ENCODE data around the gene PAPPA. TPM values are rescaled to one million over a fixed set of nuclear protein-coding genes. Genes with fewer than 3 reads are reported as not detected.

PAPPA gene
- total RNA-seq, 1 experiment from 2014 or later: 0.17 TPM

DNA sequence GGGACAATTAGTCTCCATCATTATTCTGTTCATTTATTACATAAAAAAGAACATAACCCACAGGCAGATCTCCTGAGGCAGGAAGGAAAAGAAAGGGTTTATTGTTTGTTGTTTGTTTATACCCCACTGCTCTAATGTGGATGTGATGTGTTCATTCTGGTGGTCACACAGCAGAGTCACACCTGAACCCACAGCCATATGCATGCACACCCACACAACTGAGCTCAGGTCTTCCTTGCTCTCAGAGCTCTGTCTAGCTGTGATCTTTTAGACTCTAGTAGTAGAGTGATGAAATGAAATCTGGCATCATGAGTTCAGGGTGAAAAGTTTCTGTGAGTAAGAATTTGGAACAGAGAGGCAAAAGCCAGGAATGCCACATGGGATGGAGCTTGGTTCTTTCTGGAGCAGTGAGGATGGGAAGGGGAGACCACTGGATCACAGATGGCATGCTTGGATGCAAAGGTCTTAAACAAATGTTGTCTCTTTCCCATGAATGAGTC is 227.0 kb downstream of the PAPPA start:
- H3K9me3 Mint-ChIP-seq: no peaks in the 10 kb centered on the region
- H3K56ac ChIP-seq (ENCODE audit: insufficient read length, low read depth, low read length): no peak overlapping the region
- H4K8ac ChIP-seq (replicated peaks; ENCODE audit: insufficient read length, low read depth, low read length): no peak overlapping the region
- no peaks in the 10 kb centered on the region for H3K4me1 ChIP-seq (ENCODE audit: insufficient read depth, low read length)
- no peaks in the 10 kb centered on the region for H4K20me1 ChIP-seq (ENCODE audit: control insufficient read depth, insufficient read depth, insufficient read length)
- no peaks in the 10 kb centered on the region for H3K9me3 ChIP-seq (ENCODE audit: control insufficient read depth, low read depth, low read length)
- no peaks in the 10 kb centered on the region for H3K36me3 Mint-ChIP-seq (ENCODE audit: insufficient read depth in 1 of 3, low read depth in 3 of 3)
- no peaks in the 10 kb centered on the region for H3K79me1 ChIP-seq (ENCODE audit: insufficient read depth, low read depth, low read length, poor library complexity, severe bottlenecking)
- H3K4me1 Mint-ChIP-seq: peaks cover 0 to 10% of the 10 kb centered on the region in 2 experiments; a peak in 1 of 4 replicates
- H2BK5ac ChIP-seq (ENCODE audit: insufficient read length, low read length): no peak overlapping the region
- no peak overlapping the region for H4K91ac ChIP-seq (ENCODE audit: insufficient read length, low read depth, low read length)
- H3K18ac ChIP-seq (ENCODE audit: insufficient read length, low read depth, low read length): no peak overlapping the region
- peak overlapping the region; percentile 65 for H3K23ac ChIP-seq (ENCODE audit: insufficient read length, low read depth, low read length)
- TF ChIP-seq, protein P1, sequence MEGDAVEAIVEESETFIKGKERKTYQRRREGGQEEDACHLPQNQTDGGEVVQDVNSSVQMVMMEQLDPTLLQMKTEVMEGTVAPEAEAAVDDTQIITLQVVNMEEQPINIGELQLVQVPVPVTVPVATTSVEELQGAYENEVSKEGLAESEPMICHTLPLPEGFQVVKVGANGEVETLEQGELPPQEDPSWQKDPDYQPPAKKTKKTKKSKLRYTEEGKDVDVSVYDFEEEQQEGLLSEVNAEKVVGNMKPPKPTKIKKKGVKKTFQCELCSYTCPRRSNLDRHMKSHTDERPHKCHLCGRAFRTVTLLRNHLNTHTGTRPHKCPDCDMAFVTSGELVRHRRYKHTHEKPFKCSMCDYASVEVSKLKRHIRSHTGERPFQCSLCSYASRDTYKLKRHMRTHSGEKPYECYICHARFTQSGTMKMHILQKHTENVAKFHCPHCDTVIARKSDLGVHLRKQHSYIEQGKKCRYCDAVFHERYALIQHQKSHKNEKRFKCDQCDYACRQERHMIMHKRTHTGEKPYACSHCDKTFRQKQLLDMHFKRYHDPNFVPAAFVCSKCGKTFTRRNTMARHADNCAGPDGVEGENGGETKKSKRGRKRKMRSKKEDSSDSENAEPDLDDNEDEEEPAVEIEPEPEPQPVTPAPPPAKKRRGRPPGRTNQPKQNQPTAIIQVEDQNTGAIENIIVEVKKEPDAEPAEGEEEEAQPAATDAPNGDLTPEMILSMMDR (conservative IDR thresholded peaks at IDR 0.05): no peak
- no peak overlapping the region for H3T11ph ChIP-seq (ENCODE audit: low read length)
- H3K4me2 ChIP-seq (ENCODE audit: insufficient read depth, insufficient read length, low read length): no peak overlapping the region
- H3K14ac ChIP-seq (ENCODE audit: insufficient read depth, low read length): no peak overlapping the region
- no peak overlapping the region for H2BK120ac ChIP-seq (ENCODE audit: low read depth, low read length, poor library complexity, severe bottlenecking)
- no peaks in the 10 kb centered on the region for H3K79me2 ChIP-seq (ENCODE audit: insufficient read depth, low read length)
- no peak overlapping the region for H3K27ac ChIP-seq (ENCODE audit: insufficient read length, low read depth, low read length)
- no peak overlapping the region for H2BK20ac ChIP-seq (ENCODE audit: low read depth, low read length, poor library complexity, severe bottlenecking)
- DNase-seq: no peak
- H3K23me2 ChIP-seq (ENCODE audit: insufficient read length, low read depth, low read length, poor library complexity, severe bottlenecking): no peaks in the 10 kb centered on the region
- peak overlapping the region; percentile 0 for H3K9ac ChIP-seq (ENCODE audit: extremely low read depth, insufficient read length, low read length)
- H2AFZ ChIP-seq (ENCODE audit: low read length): no peak overlapping the region
- no peak overlapping the region for H3K4ac ChIP-seq (ENCODE audit: low read depth, low read length)
- H3K27me3 ChIP-seq (ENCODE audit: insufficient read depth, low read length): no peaks in the 10 kb centered on the region
- H2BK15ac ChIP-seq (ENCODE audit: low read depth, low read length): no peak overlapping the region
- no peaks in the 10 kb centered on the region for H3K27me3 Mint-ChIP-seq (ENCODE audit: low read depth)
- no peak overlapping the region for H2AK5ac ChIP-seq (ENCODE audit: insufficient read length, low read length)
- H4K5ac ChIP-seq (ENCODE audit: insufficient read length, low read depth, low read length): no peak overlapping the region
- no peak overlapping the region for H2BK12ac ChIP-seq (ENCODE audit: insufficient read length, low read depth, low read length)
- H3K27ac Mint-ChIP-seq: no peak overlapping the region
- no peak overlapping the region for H3K4me3 Mint-ChIP-seq

Data from H9 (cell line).